CD14-positive monocyte (primary cell): ENCODE results near the gene IGBP1. TPM values are rescaled to one million over a fixed set of nuclear protein-coding genes. Genes with fewer than 3 reads are reported as not detected.
A peak's percentile ranks its signal among the peaks of the same experiment; 100 is the strongest.

ENCODE experiments used
- DNase-seq, 3 donors: peaks; one replicate each; pipeline ENCODE4 v3.0.0-alpha.2; 2011 to 2022
- H2AFZ ChIP-seq: 2 replicates; pipeline ENCODE4 v1.6.0; 2012; ENCODE audit warnings: mild to moderate bottlenecking, low read depth, low read length, inconsistent platforms; ENCODE audit not compliant: insufficient read depth, poor library complexity, severe bottlenecking
- H3K27ac ChIP-seq, 2 donors: 1 replicate in 1 of 2; 2 replicates in 1 of 2; pipeline ENCODE4 v1.5.1; 2012 to 2013; ENCODE audit warnings: low read length in 2 of 2, control low read depth in 1 of 2, inconsistent platforms in 1 of 2, low read depth in 1 of 2, mild to moderate bottlenecking in 1 of 2
- H3K27me3 ChIP-seq, 2 donors: one replicate each; pipeline versions ENCODE4 v1.6.0 to v1.6.1; 2011 to 2013; ENCODE audit warnings: low read length in 2 of 2; ENCODE audit not compliant: control insufficient read depth in 2 of 2, insufficient read depth in 2 of 2
- H3K36me3 ChIP-seq, 2 donors: replicated peaks in 1 of 2; 1 replicate in 1 of 2; 2 replicates in 1 of 2; pipeline versions ENCODE4 v1.5.1 to v1.6.1; 2012 to 2013; ENCODE audit warnings: low read length in 2 of 2, control low read depth in 1 of 2, inconsistent platforms in 1 of 2, mild to moderate bottlenecking in 1 of 2; ENCODE audit not compliant: insufficient read depth in 2 of 2, control insufficient read depth in 1 of 2
- H3K4me1 ChIP-seq, 2 donors: 1 replicate in 1 of 2; 2 replicates in 1 of 2; pipeline versions ENCODE4 v1.5.1 to v1.6.1; 2012 to 2013; ENCODE audit warnings: low read length in 2 of 2, control low read depth in 1 of 2, inconsistent platforms in 1 of 2, mild to moderate bottlenecking in 1 of 2, moderate library complexity in 1 of 2; ENCODE audit not compliant: insufficient read depth in 2 of 2, control insufficient read depth in 1 of 2
- H3K4me2 ChIP-seq: replicated peaks from 2 replicates; pipeline ENCODE3; 2012; ENCODE audit warnings: low read length, moderate library complexity, mild to moderate bottlenecking; ENCODE audit not compliant: poor library complexity, severe bottlenecking; ENCODE audit errors: extremely low read depth
- H3K4me3 ChIP-seq, 3 experiments: fragments of 200-600 bp in 1 of 3; sonication (generic) in 1 of 3; replicated peaks in 1 of 3; 1 replicate in 2 of 3; 2 replicates in 1 of 3; pipeline ENCODE4 v1.5.1; 2011 to 2013; ENCODE audit warnings: low read length in 3 of 3, mild to moderate bottlenecking in 3 of 3, control low read depth in 2 of 3, low read depth in 2 of 3, inconsistent platforms in 1 of 3, moderate library complexity in 1 of 3
- H3K79me2 ChIP-seq: 2 replicates; pipeline ENCODE4 v1.6.0; 2012; ENCODE audit warnings: mild to moderate bottlenecking, control low read depth, inconsistent platforms, low read length, moderate library complexity; ENCODE audit not compliant: insufficient read depth
- H3K9ac ChIP-seq: 2 replicates; pipeline ENCODE4 v1.6.0; 2017; ENCODE audit warnings: low read length, mild to moderate bottlenecking; ENCODE audit not compliant: insufficient read depth, poor library complexity, severe bottlenecking
- H3K9me3 ChIP-seq, 2 donors: replicated peaks in 1 of 2; 1 replicate in 1 of 2; 2 replicates in 1 of 2; pipeline versions ENCODE4 v1.5.1 to v1.6.1; 2012 to 2013; ENCODE audit warnings: low read length in 2 of 2, control low read depth in 1 of 2; ENCODE audit not compliant: control insufficient read depth in 1 of 2, insufficient read depth in 1 of 2
- H4K20me1 ChIP-seq: 2 replicates; pipeline ENCODE4 v1.6.0; 2012; ENCODE audit warnings: mild to moderate bottlenecking, low read length, control low read depth, moderate library complexity; ENCODE audit not compliant: insufficient read depth
- H3K27ac Mint-ChIP-seq, 7 donors: one replicate each; pipeline ENCODE4 v1.8.0; 2020; ENCODE audit warnings: mild to moderate bottlenecking in 7 of 7, mixed read lengths in 7 of 7, moderate library complexity in 6 of 7, inconsistent platforms in 2 of 7
- H3K27me3 Mint-ChIP-seq, 3 donors: one replicate each; pipeline ENCODE4 v1.8.0; 2021 to 2022; ENCODE audit warnings: low read depth in 3 of 3, mild to moderate bottlenecking in 3 of 3, mixed read lengths in 3 of 3, moderate library complexity in 3 of 3, inconsistent platforms in 1 of 3
- H3K36me3 Mint-ChIP-seq, 2 donors: one replicate each; pipeline ENCODE4 v1.8.0; 2020; ENCODE audit warnings: mixed read lengths in 2 of 2, inconsistent platforms in 1 of 2, mild to moderate bottlenecking in 1 of 2
- H3K4me1 Mint-ChIP-seq: one replicate; pipeline ENCODE4 v1.8.0; 2020; ENCODE audit warnings: mild to moderate bottlenecking, mixed read lengths
- H3K4me3 Mint-ChIP-seq, 2 donors: one replicate each; pipeline ENCODE4 v1.8.0; 2020; ENCODE audit warnings: mild to moderate bottlenecking in 2 of 2, mixed read lengths in 2 of 2, moderate library complexity in 1 of 2
- H3K9me3 Mint-ChIP-seq, 7 donors: one replicate each; pipeline ENCODE4 v1.8.0; 2020 to 2022; ENCODE audit warnings: mixed read lengths in 7 of 7, mild to moderate bottlenecking in 6 of 7, moderate library complexity in 6 of 7, inconsistent platforms in 2 of 7
- WGBS: methylation state at CpG from one replicate; pipeline ENCODE4 v1.1.5; 2013; ENCODE audit warnings: missing lambda C conversion rate; ENCODE audit not compliant: insufficient coverage; 5-methylcytosine and 5-hydroxymethylcytosine counted together
- intact Hi-C, 2 donors: fragments of 100-400 bp; cut with micrococcal nuclease; formaldehyde crosslinking; loops; one replicate each; pipeline versions ENCODE4 v1.15.0 to v1.15.1; 2023
- polyA plus RNA-seq, 3 donors: library from polyadenylated mRNA; depleted of rRNA in 1 of 3; unstranded in 2 of 3; stranded (reverse) in 1 of 3; fragments of 300-500 nt in 2 of 3; fragments of >200 nt in 1 of 3; fragmentation: Illumina TruSeq in 2 of 3; gene quantifications; 1 replicate in 2 of 3; 2 replicates in 1 of 3; pipeline ENCODE4 v1.2.3, GENCODE V29; 2012 to 2021
- TF ChIP-seq, protein P1 (sequence below): fragments of 200-600 bp; IDR thresholded peaks from one replicate; pipeline ENCODE4 v1.8.0; 2022; ENCODE audit warnings: antibody characterized with exemption, mild to moderate bottlenecking

The IGBP1 gene
- polyA plus RNA-seq, 3 donors = 55.7 to 60.4 (median 56.8) TPM

GRCh38 chrX:70175338-70175737 is 42.1 kb downstream of the IGBP1 start:
- Histone ChIP-seq H3K9ac (no peak overlapping the region), H3K9me3 (no peaks in the 10 kb centered on the region), H3K4me3 (no peak overlapping the region), H3K27ac (no peak overlapping the region), H3K4me1 (no peaks in the 10 kb centered on the region), H3K4me2 (no peak overlapping the region), H3K27me3 (no peaks in the 10 kb centered on the region), H3K36me3 (no peaks in the 10 kb centered on the region), H3K79me2 (no peaks in the 10 kb centered on the region), H4K20me1 (no peaks in the 10 kb centered on the region), H2AFZ (no peak overlapping the region)
- intact Hi-C loops = no loop called here
- Mint-ChIP-seq H3K27me3 (peaks cover 0 to 3% (median 2%) of the 10 kb centered on the region in 3 donors), H3K4me1 (peaks cover 9% of the 10 kb centered on the region), H3K9me3 (peaks cover 0 to 3% (median 0%) of the 10 kb centered on the region in 7 donors), H3K36me3 (no peaks in the 10 kb centered on the region), H3K4me3 (no peak overlapping the region), H3K27ac (peak overlapping the region in 2 of 7 donors; percentile 0 to 32)
- no peak for DNase-seq
- TF ChIP-seq, protein P1, sequence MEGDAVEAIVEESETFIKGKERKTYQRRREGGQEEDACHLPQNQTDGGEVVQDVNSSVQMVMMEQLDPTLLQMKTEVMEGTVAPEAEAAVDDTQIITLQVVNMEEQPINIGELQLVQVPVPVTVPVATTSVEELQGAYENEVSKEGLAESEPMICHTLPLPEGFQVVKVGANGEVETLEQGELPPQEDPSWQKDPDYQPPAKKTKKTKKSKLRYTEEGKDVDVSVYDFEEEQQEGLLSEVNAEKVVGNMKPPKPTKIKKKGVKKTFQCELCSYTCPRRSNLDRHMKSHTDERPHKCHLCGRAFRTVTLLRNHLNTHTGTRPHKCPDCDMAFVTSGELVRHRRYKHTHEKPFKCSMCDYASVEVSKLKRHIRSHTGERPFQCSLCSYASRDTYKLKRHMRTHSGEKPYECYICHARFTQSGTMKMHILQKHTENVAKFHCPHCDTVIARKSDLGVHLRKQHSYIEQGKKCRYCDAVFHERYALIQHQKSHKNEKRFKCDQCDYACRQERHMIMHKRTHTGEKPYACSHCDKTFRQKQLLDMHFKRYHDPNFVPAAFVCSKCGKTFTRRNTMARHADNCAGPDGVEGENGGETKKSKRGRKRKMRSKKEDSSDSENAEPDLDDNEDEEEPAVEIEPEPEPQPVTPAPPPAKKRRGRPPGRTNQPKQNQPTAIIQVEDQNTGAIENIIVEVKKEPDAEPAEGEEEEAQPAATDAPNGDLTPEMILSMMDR = no peak
- no CpG with 5 or more reads among the region's 7 CpGs for WGBS

DNA sequence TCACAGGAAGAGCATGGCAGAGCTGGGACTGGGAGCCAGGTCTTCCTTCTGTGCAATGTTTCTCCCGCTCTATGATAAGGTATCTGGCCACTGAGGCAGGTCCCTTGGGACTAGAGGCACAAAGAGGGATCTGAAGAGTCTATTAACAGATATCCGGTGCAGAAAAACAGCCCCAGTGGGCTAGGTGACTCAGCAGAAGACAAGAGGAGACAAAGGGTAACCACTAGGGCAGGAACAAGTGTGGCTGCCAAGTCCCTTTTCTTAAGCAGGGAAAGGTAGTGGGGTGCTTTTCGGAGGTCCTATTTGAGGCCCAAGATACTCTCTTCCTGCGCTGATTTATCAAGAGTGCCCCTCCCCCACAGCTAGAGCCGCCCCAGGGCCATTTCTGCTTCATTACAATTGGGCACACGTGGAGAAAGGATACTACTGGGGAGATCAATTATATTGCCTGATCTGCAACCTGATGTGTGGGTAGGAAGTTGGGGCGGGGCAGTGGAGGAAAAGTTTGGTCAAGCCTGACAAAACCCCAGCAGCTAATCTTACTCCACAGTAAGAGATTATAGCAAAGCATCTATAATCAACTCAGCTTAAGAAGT is 43.8 kb downstream of the IGBP1 start, which contains the start of gene DGAT2L6:
TSS of gene DGAT2L6 (plus strand) at position 546 of the 596 bp plus-strand sequence. CDS start 100 bp downstream, outside the sequence.
- WGBS = 25% methylated on average over 2 of the region's 7 CpGs
- Mint-ChIP-seq H3K4me1 (peaks cover 2% of the 10 kb centered on the region), H3K9me3 (peaks cover 0 to 3% (median 0%) of the 10 kb centered on the region in 7 donors)

More for the DNA sequence above, 43.8 kb downstream of the IGBP1 start, which contains the start of gene DGAT2L6:
- Mint-ChIP-seq H3K27ac (no peak within 1 kb of the TSS), H3K36me3 (no peaks in the 10 kb centered on the region), H3K27me3 (peaks cover 0 to 6% (median 3%) of the 10 kb centered on the region in 3 donors), H3K4me3 (no peak within 1 kb of the TSS)
- DNase-seq = no peak
- Histone ChIP-seq H2AFZ (no peak within 1 kb of the TSS), H3K9me3 (no peaks in the 10 kb centered on the region), H4K20me1 (no peaks in the 10 kb centered on the region), H3K27ac (no peak within 1 kb of the TSS), H3K27me3 (no peaks in the 10 kb centered on the region), H3K9ac (no peak within 1 kb of the TSS), H3K4me1 (no peaks in the 10 kb centered on the region), H3K36me3 (no peaks in the 10 kb centered on the region), H3K4me2 (no peak within 1 kb of the TSS), H3K4me3 (no peak within 1 kb of the TSS), H3K79me2 (no peaks in the 10 kb centered on the region)
- TF ChIP-seq, protein P1 = no peak
- intact Hi-C loops = no loop called here
